HepG2 (cell line): ENCODE measurements around the gene PVR. TPM values are rescaled to one million over a fixed set of nuclear protein-coding genes. Genes with fewer than 3 reads are reported as not detected.
A peak's percentile ranks its signal among the peaks of the same experiment; 100 is the strongest.

Experiments used
- BORCS8-MEF2B ChIP-seq: sonication (generic); formaldehyde crosslinking; IDR thresholded peaks from 2 replicates; pipeline ENCODE4 v1.8.0; 2022; ENCODE audit warnings: mild to moderate bottlenecking, missing genetic modification reagents
- CREB1 ChIP-seq, 2 experiments: fragments of 450-650 bp in 1 of 2; IDR thresholded peaks; 2 replicates each; pipeline ENCODE4 v1.6.1; 2016 to 2017; ENCODE audit warnings: control low read depth in 1 of 2, mild to moderate bottlenecking in 1 of 2, missing compliant biosample characterization in 1 of 2, missing genetic modification characterization in 1 of 2
- FOSL2 ChIP-seq: sonication (generic); formaldehyde crosslinking; IDR thresholded peaks from 2 replicates; pipeline ENCODE4 v1.4.0; 2020; ENCODE audit warnings: missing genetic modification reagents
- FOXO1 ChIP-seq: sonication (generic); formaldehyde crosslinking; IDR thresholded peaks from 2 replicates; pipeline ENCODE4 v1.4.0; 2020; ENCODE audit warnings: missing genetic modification reagents
- GTF2F1 ChIP-seq: fragments of 150-350 bp; IDR thresholded peaks from 2 replicates; pipeline ENCODE4 v1.6.1; 2014; ENCODE audit warnings: low read length
- HOXD1 ChIP-seq: sonication (generic); formaldehyde crosslinking; IDR thresholded peaks from 2 replicates; pipeline ENCODE4 v1.5.0; 2020; ENCODE audit warnings: missing genetic modification reagents
- PTBP1 ChIP-seq: fragments of 200-400 bp; formaldehyde crosslinking; IDR thresholded peaks from 2 replicates; pipeline ENCODE4 v1.6.1; 2018; ENCODE audit warnings: low read length, low read depth; ENCODE audit not compliant: poor library complexity, severe bottlenecking
- SP2 ChIP-seq: sonication (generic); formaldehyde crosslinking; IDR thresholded peaks from 2 replicates; pipeline ENCODE4 v1.5.1; 2020; ENCODE audit warnings: mild to moderate bottlenecking, missing genetic modification reagents
- STAT5B ChIP-seq: sonication (generic); formaldehyde crosslinking; IDR thresholded peaks from 2 replicates; pipeline ENCODE4 v1.4.0; 2020; ENCODE audit warnings: missing genetic modification reagents
- TCF12 ChIP-seq, 2 experiments: fragments of 450-650 bp in 1 of 2; sonication (generic) in 1 of 2; formaldehyde crosslinking in 1 of 2; IDR thresholded peaks; 2 replicates each; pipeline versions ENCODE4 v1.6.1 to v1.8.0; 2017 to 2022; ENCODE audit warnings: antibody characterized with exemption in 1 of 2, mild to moderate bottlenecking in 1 of 2, missing genetic modification reagents in 1 of 2, moderate library complexity in 1 of 2
- ZBTB7B ChIP-seq: sonication (generic); formaldehyde crosslinking; IDR thresholded peaks from 2 replicates; pipeline ENCODE4 v1.4.0; 2020; ENCODE audit warnings: missing genetic modification reagents
- ZNF124 ChIP-seq: sonication (generic); formaldehyde crosslinking; IDR thresholded peaks from 2 replicates; pipeline ENCODE4 v1.4.0; 2020; ENCODE audit warnings: missing genetic modification reagents
- ZNF34 ChIP-seq: sonication (generic); formaldehyde crosslinking; IDR thresholded peaks from 2 replicates; pipeline ENCODE4 v1.4.0; 2020; ENCODE audit warnings: mild to moderate bottlenecking, missing genetic modification reagents, borderline replicate concordance
- ZNF468 ChIP-seq: sonication (generic); formaldehyde crosslinking; IDR thresholded peaks from 2 replicates; pipeline ENCODE4 v1.8.0; 2022; ENCODE audit warnings: mild to moderate bottlenecking, moderate library complexity, missing genetic modification reagents
- ZNF570 ChIP-seq: sonication (generic); formaldehyde crosslinking; IDR thresholded peaks from 2 replicates; pipeline ENCODE4 v1.4.0; 2020; ENCODE audit warnings: mild to moderate bottlenecking, missing genetic modification reagents, borderline replicate concordance
- ZNF788 ChIP-seq: sonication (generic); formaldehyde crosslinking; IDR thresholded peaks from 2 replicates; pipeline ENCODE4 v1.5.0; 2020; ENCODE audit warnings: mild to moderate bottlenecking, missing genetic modification reagents, borderline replicate concordance
- ZNF883 ChIP-seq: sonication (generic); formaldehyde crosslinking; IDR thresholded peaks from 2 replicates; pipeline ENCODE4 v1.5.1; 2020; ENCODE audit warnings: mild to moderate bottlenecking, missing genetic modification reagents; ENCODE audit errors: not compliant biosample characterization
- polyA plus RNA-seq, 8 experiments: library from polyadenylated mRNA; depleted of rRNA in 3 of 8; stranded (reverse) in 7 of 8; unstranded in 1 of 8; fragments of >200 nt; fragmentation: Illumina TruSeq in 4 of 8; extraction: Trizol in 4 of 8; gene quantifications; 2 replicates each; pipeline versions ENCODE4 v1.2.1 to v1.2.3, GENCODE V29; 2011 to 2016; ENCODE audit warnings: low read depth in 4 of 8, missing spikeins in 1 of 8, mixed read lengths in 1 of 8; ENCODE audit not compliant: insufficient read depth in 1 of 8
- total RNA-seq, 5 experiments: library from RNA; depleted of rRNA; stranded (reverse); fragments of >200 nt; fragmentation: Illumina TruSeq; extraction: Trizol; gene quantifications; 2 replicates each; pipeline ENCODE4 v1.2.3, GENCODE V29; 2016; ENCODE audit warnings: low read depth in 1 of 5
- TF ChIP-seq, protein P1 (sequence below): sonication (generic); formaldehyde crosslinking; IDR thresholded peaks from 2 replicates; pipeline ENCODE4 v1.5.1; 2020; ENCODE audit warnings: mild to moderate bottlenecking, missing genetic modification reagents, borderline replicate concordance
- TF ChIP-seq, protein P2 (sequence below): sonication (generic); formaldehyde crosslinking; IDR thresholded peaks from 2 replicates; pipeline ENCODE4 v1.8.1; 2022; ENCODE audit warnings: mild to moderate bottlenecking, missing genetic modification reagents
- TF ChIP-seq, protein P3 (sequence below): sonication (generic); formaldehyde crosslinking; IDR thresholded peaks from 2 replicates; pipeline ENCODE4 v1.9.0; 2021; ENCODE audit warnings: missing genetic modification reagents, mild to moderate bottlenecking, borderline replicate concordance
- TF ChIP-seq, protein P4 (sequence below): sonication (generic); formaldehyde crosslinking; IDR thresholded peaks from 2 replicates; pipeline ENCODE4 v1.5.0; 2020; ENCODE audit warnings: mild to moderate bottlenecking, missing genetic modification reagents
- TF ChIP-seq, protein P5 (sequence below): sonication (generic); formaldehyde crosslinking; IDR thresholded peaks from 2 replicates; pipeline ENCODE4 v1.5.1; 2020; ENCODE audit warnings: missing genetic modification reagents, mild to moderate bottlenecking, borderline replicate concordance

Gene PVR
- total and polyA plus RNA-seq, 2 of the 13 experiments (the other 11 are each of a cell fraction or from before 2014, with no cell fraction given), result 43.4 to 46.6 TPM

DNA sequence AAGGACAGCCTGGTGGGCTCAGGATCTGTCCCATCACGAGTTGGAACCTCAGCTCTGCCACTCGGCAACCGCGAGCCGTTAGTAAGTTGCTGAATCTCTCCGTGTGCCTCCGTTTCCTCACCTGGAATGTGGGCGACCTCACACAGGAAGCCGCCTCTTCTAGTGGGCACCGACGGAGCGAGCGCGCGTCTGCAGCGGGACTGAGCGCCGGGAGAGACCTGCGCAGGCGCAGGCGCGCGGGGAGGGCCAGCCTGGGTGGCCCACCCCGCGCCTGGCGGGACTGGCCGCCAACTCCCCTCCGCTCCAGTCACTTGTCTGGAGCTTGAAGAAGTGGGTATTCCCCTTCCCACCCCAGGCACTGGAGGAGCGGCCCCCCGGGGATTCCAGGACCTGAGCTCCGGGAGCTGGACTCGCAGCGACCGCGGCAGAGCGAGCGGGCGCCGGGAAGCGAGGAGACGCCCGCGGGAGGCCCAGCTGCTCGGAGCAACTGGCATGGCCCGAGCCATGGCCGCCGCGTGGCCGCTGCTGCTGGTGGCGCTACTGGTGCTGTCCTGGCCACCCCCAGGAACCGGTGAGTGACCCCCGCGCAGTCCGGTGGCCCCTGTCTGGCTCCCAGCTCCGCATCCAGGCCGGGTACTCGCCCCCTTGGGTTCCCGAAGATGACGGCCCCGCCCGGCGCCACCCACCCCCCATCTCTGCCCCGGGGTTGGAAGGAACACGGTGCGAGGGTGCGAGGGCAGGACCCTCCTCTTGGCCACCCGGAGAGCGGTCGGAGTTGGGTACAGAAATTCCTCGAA lies at the start of gene PVR (continued):
- TF ChIP-seq ZBTB7B (CRISPR knock-in tag) (peak; percentile 63), SP2 (CRISPR knock-in tag) (no peak), BORCS8-MEF2B (CRISPR knock-in tag) (0 out of 2 replicates have a peak, but pooled peaks have one; percentile 46), ZNF883 (CRISPR knock-in tag) (peak; percentile 46), STAT5B (CRISPR knock-in tag) (no peak), ZNF468 (no peak), FOXO1 (CRISPR knock-in tag) (peak; percentile 32; the same call in 1 of the 2 replicates), FOSL2 (no peak), CREB1 (IDR thresholded peaks at IDR 0.05) (no peak), CREB1 (CRISPR knock-in tag; IDR thresholded peaks at IDR 0.05) (no peak), ZNF788 (CRISPR knock-in tag) (no peak), TCF12 (IDR thresholded peaks at IDR 0.05) (no peak), TCF12 (CRISPR knock-in tag; IDR thresholded peaks at IDR 0.05) (no peak), HOXD1 (CRISPR knock-in tag) (no peak; the same call in 1 of the 2 replicates), ZNF124 (no peak; the same call in 1 of the 2 replicates), GTF2F1 (no peak), PTBP1 (peak; percentile 11), ZNF34 (CRISPR knock-in tag) (no peak), ZNF570 (no peak)
- TF ChIP-seq, protein P1, sequence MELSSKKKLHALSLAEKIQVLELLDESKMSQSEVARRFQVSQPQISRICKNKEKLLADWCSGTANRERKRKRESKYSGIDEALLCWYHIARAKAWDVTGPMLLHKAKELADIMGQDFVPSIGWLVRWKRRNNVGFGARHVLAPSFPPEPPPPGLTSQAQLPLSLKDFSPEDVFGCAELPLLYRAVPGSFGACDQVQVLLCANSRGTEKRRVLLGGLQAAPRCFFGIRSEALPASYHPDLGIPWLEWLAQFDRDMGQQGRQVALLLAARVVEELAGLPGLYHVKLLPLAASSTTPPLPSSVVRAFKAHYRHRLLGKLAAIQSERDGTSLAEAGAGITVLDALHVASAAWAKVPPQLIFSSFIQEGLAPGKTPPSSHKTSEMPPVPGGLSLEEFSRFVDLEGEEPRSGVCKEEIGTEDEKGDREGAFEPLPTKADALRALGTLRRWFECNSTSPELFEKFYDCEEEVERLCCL (CRISPR knock-in tag), result no peak; the same call in 1 of the 2 replicates
- TF ChIP-seq, protein P2, sequence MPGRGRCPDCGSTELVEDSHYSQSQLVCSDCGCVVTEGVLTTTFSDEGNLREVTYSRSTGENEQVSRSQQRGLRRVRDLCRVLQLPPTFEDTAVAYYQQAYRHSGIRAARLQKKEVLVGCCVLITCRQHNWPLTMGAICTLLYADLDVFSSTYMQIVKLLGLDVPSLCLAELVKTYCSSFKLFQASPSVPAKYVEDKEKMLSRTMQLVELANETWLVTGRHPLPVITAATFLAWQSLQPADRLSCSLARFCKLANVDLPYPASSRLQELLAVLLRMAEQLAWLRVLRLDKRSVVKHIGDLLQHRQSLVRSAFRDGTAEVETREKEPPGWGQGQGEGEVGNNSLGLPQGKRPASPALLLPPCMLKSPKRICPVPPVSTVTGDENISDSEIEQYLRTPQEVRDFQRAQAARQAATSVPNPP (CRISPR knock-in tag), result peak; percentile 82
- TF ChIP-seq, protein P3, sequence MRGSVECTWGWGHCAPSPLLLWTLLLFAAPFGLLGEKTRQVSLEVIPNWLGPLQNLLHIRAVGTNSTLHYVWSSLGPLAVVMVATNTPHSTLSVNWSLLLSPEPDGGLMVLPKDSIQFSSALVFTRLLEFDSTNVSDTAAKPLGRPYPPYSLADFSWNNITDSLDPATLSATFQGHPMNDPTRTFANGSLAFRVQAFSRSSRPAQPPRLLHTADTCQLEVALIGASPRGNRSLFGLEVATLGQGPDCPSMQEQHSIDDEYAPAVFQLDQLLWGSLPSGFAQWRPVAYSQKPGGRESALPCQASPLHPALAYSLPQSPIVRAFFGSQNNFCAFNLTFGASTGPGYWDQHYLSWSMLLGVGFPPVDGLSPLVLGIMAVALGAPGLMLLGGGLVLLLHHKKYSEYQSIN (CRISPR knock-in tag), result no peak
- TF ChIP-seq, protein P4, sequence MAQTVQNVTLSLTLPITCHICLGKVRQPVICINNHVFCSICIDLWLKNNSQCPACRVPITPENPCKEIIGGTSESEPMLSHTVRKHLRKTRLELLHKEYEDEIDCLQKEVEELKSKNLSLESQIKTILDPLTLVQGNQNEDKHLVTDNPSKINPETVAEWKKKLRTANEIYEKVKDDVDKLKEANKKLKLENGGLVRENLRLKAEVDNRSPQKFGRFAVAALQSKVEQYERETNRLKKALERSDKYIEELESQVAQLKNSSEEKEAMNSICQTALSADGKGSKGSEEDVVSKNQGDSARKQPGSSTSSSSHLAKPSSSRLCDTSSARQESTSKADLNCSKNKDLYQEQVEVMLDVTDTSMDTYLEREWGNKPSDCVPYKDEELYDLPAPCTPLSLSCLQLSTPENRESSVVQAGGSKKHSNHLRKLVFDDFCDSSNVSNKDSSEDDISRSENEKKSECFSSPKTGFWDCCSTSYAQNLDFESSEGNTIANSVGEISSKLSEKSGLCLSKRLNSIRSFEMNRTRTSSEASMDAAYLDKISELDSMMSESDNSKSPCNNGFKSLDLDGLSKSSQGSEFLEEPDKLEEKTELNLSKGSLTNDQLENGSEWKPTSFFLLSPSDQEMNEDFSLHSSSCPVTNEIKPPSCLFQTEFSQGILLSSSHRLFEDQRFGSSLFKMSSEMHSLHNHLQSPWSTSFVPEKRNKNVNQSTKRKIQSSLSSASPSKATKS (CRISPR knock-in tag), result no peak
- TF ChIP-seq, protein P5, sequence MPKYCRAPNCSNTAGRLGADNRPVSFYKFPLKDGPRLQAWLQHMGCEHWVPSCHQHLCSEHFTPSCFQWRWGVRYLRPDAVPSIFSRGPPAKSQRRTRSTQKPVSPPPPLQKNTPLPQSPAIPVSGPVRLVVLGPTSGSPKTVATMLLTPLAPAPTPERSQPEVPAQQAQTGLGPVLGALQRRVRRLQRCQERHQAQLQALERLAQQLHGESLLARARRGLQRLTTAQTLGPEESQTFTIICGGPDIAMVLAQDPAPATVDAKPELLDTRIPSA (CRISPR knock-in tag), result no peak
